ENCODE measurements around the gene NCAM1.

- TF ChIP-seq CTCF (IDR thresholded peaks at IDR 0.05; ENCODE audit: insufficient read depth, low read length) (no peak), REST (IDR thresholded peaks at IDR 0.05; ENCODE audit: insufficient replicate concordance, low read depth) (no peak), POLR2AphosphoS5 (IDR thresholded peaks at IDR 0.05; ENCODE audit: low read depth) (no peak), GABPA (IDR thresholded peaks at IDR 0.05; ENCODE audit: low read depth) (no peak)
Observed at GRCh38 chr11:113018913-113019312, 57.7 kb downstream of the NCAM1 start.

All from HL-60 (cell line).